Activated CD4-positive, CD25-positive, alpha-beta regulatory T cell treated with anti-CD3 and anti-CD28 coated beads, Interleukin-2, amount 50 U/mL, for 24 hours (primary cell): Measurements from ENCODE around the gene MAX.
A peak's percentile ranks its signal among the peaks of the same experiment; 100 is the strongest.

Experiments used
- ATAC-seq, 2 donors: fragments of 150-1000 bp; cut with Tn5 transposase; one replicate each; pipeline ENCODE4 v1.10.0; 2021; ENCODE audit warnings: mild to moderate bottlenecking in 1 of 2, moderate library complexity in 1 of 2

Gene MAX, protein sequence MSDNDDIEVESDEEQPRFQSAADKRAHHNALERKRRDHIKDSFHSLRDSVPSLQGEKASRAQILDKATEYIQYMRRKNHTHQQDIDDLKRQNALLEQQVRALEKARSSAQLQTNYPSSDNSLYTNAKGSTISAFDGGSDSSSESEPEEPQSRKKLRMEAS

DNA sequence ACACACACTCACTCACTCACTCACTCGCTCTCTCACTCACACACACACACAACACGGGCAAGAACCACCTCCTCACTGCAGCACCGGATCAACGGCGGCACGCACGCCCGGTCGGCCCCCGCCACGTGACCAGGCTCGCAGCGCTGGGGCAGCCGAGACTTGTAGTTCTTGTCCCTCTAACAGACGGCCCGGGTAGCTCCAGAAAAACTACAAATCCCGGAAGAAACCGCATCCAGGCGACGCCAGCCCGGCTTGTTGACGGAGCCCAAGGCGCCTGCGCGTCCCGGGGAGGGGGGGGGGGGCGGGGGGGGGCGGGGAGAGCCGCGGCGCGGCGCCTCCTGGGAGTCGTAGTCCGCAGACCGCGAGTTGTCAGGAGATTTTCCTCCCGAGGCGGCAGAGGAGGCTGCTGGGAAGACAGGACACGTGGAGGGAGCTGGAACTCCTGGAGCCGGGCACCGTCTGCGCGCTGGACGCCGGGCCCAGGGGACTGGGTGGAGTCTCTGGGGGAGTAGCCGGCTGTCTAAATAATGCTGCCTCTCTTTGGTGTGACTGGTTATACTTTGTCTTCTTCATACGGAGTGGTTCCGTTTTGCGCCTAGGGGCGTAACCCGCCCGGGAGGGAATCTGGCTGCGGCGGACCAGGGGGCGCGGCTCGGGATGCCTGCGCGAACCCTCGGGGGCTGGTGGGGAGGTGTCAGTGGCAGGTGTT, at the start of gene MAX:
Gene MAX, minus strand, starts transcription at position 77 of the 709 bp plus-strand sequence. CDS start 178 bp downstream, outside the sequence.
- peak; percentile 97 to 98 for ATAC-seq

DNA sequence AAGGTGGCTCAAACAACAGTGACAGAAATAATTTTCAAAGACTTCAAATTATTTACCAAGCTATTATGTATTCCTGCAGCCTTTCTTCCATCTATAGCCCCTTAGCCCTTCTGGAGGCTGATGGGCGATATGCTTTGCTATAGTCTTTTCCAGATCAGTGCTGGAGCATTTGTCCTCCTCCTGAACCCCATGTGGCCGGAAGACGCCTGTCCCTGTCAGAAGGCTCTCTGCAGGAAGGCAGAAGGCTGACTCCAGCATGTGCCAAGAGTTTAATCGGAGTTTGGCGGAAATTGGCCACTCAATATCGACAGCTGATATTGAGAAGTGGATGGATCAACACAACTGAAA, 49.3 kb upstream of the MAX start:
- no peak for ATAC-seq

- no peak for ATAC-seq
Measured at GRCh38 chr14:65150898-65151608, 48.7 kb upstream of the MAX start.

DNA sequence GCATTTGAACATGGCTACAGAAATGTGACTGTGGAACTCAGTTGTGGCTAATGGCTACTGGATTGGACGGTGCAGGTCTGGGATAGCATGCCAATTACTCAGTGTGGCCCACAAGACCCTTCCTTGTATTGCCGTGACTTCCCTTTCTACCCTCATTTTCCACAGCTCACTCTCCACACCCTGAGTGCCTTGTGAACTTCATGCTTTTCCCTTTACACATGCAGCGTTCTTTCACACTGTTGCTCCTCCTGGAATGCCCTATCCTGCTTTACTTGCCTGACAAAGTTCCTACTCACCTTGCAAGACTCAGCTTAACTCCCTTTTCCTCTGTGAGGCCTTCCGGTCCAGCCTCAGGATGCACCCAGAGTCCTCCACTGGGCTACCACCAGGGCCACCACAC, 46.8 kb upstream of the MAX start:
- ATAC-seq, result no peak

DNA sequence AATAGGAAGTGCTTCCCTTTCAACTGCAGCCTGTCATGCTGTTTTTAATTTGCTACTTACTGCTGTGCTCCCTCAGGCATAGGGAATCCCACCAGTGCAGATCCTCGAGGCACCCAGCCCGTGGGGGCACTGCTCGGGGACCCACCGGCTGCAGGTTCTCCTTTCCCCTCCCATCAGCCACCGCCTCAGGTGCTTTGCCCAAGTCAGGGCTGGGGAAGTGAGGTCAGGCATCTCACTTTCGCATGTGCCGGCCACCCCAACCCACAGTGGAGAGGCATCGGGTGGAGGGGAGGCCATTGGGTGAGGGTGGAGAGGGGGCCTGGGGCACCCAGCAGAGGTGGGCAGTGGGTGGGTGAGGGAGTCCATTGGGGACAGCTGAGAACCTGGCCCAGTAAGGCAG, 41.9 kb upstream of the MAX start:
- ATAC-seq, result no peak

DNA sequence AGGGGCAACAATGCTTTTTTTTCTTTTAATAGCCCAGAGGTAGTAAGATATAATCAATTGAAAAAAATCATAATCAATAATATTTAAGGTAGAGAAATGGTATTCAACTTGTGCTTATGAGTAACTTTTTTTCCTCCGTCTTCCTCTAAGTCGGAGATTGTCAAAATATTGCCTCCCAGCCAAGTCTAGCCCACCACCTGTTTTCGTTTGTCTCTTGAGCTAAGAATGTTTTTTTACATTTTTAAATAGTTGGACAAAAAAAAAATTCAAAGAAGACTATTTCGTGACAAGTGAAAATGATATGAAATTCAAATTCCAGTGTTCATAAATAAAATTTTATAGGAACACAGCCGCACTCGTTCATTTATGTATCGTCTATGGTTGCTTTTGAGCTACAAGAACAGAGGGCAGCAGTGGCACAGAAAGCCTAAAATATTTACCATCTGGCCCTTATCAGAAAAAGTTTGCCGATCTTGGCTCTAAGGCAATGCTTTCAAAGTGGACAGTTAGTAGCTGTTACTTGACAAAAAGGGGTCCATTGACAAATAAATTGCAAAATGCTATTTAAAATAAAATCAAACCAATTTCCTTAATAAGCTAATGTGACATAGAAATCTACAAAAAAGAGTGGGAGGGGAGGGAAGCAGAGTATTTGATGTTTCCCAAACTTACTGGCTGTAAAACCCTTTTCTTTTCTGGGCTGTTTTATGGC, 40.8 kb upstream of the MAX start:
- no peak for ATAC-seq

DNA sequence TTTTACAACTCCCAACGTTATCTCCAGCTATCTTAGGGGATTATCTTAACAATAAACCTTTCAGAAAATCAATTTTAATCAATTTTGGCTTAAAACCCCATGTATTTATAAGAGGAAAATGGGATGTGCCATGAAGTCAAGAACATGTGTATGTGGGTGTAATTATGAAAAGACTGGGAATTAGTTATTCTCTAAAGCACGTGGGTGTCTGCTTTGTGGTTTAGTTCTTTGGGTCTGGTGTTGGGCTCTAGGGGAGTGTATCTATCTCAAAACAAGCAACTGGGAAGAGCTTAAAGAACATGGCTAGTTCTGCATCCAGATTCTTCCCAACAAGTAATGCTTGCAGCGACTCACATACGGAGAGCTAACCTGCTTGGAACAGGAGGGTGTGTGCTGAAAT, 40.1 kb upstream of the MAX start:
- no peak for ATAC-seq

DNA sequence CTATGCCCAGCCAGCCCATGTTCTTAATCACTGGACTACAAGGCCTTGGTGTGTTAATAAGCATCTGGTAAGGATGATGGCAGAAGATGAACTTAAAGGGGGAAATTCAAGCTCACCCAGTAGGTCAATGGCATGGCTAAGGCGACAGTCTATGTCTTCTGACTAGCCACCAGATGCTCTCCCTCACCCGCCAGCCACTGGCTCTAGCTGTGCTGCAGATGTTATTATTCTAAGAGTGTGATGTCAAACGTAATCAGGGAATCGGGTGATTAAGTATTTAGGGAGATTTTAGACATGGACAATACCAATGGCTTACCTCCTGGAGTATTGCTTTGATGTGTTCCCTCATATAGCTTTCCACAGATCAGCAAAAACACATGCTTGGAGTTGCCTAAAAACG, 39.2 kb upstream of the MAX start:
- no peak for ATAC-seq

DNA sequence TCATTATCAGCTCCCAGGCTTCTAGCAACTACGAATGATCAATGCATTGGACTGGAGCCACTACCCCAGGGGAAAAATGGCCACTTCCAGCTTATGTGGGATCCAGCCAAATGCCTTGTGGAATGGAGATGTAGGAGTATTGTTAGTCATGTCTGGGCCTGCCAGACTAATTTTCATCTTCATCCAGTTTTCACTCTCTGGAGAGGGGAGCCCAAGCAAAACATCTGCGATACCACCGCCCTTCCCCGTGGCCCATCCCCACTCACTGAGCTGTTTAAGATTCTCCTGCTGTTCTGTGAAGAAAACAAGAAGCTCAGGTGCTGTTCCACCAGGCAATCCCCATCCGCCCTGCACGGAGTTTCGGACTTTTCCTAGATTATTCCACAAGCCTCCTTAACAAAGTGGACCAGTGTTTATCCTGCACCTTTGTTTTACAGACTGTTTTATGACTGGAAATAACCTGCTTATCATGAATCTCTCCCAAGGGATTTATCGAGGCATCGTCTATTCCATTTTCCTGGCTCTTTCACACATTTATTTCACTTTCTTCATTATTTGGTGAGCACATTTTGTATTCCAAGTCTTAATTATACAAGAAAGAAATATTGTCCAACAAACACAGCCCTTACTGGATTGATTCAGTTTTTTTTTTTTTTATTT, 35.5 kb upstream of the MAX start:
- no peak for ATAC-seq

GRCh38 chr14:65134651-65135579, 32.6 kb upstream of the MAX start:
- no peak for ATAC-seq

DNA sequence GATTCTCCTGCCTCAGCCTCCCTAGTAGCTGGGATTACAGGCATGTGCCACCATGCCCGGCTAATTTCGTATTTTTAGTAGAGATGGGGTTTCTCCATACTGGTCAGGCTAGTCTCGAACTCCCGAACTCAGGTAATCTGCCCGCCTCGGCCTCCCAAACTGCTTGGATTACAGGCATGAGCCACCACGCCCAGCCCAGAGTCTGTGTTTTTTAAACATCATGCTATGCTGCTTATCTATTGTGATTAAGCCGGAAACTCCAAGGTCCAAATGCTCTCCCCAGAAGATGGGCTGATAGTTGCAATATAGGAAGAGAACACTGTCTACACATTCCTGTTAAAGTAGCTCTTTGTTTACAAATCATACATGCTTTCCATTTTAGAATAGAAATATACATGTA, 30.5 kb upstream of the MAX start:
- no peak for ATAC-seq

- peak in 1 of 2 donors; percentile 43 for ATAC-seq
Measured at GRCh38 chr14:65131301-65131701, 29.0 kb upstream of the MAX start.

- ATAC-seq, result no peak
Measured at GRCh38 chr14:65128096-65128495, 25.8 kb upstream of the MAX start.

DNA sequence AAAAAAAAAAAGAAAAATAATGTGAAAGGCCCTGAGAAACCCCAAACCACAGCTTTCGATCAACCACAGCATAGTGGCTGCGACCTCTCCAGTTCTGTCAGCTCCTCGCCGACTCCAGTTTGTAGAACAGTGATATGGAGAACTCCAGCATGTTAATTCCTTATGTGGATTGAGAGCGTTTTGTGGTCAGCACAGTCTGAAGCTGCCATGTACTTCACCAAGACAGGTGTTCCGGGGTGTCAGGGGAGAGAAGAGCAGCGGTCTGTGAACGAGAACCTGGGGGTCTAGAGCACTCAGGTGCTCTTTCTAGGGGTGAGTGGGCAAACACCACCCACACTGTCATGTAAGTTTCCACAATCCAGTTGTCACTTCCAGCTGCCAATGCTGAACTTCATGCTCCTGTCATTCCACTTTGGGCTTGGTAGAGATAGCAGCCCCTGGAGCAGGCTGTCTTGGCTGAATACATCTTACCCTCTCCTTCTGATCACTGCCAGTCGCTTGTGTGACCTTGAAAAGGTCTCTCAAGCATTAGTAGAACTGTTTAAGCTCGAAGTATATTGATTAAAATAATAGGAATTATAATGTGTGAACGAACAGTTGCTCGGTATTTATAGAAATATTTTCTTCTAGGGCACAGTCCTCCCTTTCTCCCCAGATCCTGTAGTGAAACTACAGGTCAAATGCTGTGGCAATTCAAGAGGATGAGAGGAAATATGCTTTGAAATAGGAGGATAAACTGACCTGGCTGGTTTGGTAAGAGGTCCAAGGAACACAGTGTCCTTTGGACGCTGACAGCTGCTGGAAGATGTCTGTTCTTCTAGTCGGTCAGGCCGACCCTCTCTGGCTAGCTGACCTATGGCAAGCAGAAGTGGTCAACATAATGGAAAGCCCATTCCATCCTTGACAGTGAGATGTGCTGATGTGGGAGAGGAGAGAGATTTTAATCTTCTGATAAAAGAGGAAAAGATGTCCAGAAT, 15.7 kb upstream of the MAX start:
- no peak for ATAC-seq

GRCh38 chr14:65115615-65116014, 13.3 kb upstream of the MAX start:
- ATAC-seq, result no peak

- ATAC-seq, result no peak
Measured at GRCh38 chr14:65110525-65110924, 8.2 kb upstream of the MAX start.

DNA sequence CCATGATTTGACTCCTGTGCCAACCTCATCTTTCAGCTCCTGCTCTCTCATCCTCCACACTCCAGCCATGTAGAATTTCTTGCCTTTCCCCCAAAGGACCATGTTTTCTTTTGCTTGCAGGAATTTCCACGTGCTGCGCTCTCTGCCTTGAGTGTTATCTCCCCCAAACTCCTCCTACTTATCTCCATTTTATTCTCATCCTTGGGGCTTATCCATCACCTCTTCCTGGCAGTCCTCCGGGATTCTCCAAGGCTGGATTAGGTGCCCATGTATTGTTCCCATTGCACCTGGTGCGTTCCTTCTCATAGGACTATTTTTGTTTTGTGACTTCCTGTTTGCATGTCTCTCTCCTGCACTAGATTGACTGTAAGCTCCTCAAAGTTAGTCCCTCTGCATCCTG, 7.0 kb upstream of the MAX start:
- ATAC-seq, result no peak

GRCh38 chr14:65107200-65107599, 4.9 kb upstream of the MAX start:
- no peak for ATAC-seq

DNA sequence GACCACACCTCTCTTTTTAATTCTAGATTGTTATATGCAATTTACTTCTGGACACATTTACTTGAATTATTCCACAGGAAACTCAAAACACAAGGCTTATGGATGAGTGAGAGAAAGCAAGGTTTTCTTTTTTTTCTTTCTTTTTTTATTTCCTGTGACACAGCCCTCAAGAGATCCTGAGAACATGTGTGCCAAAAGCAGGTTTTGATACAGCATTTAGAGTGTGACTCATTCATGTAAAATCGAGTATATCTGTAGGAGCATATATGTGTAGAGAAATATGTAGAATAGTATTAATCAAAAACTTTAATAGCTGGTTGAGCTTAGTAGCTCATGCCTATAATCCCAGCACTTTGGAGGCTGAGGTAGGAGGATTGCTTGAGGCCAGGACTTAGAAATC, 4.4 kb upstream of the MAX start:
- ATAC-seq, result no peak

- ATAC-seq, result no peak
Measured at GRCh38 chr14:65106316-65106715, 4.0 kb upstream of the MAX start.

GRCh38 chr14:65104791-65105190, 2.5 kb upstream of the MAX start:
- no peak for ATAC-seq
